Amniotic epithelial cell (primary cell): ENCODE results near the gene PXT1.

ENCODE experiments used
- DNase-seq: peaks from one replicate; pipeline ENCODE4 v3.0.0-alpha.2; 2010; ENCODE audit warnings: low read depth

Gene PXT1

DNA sequence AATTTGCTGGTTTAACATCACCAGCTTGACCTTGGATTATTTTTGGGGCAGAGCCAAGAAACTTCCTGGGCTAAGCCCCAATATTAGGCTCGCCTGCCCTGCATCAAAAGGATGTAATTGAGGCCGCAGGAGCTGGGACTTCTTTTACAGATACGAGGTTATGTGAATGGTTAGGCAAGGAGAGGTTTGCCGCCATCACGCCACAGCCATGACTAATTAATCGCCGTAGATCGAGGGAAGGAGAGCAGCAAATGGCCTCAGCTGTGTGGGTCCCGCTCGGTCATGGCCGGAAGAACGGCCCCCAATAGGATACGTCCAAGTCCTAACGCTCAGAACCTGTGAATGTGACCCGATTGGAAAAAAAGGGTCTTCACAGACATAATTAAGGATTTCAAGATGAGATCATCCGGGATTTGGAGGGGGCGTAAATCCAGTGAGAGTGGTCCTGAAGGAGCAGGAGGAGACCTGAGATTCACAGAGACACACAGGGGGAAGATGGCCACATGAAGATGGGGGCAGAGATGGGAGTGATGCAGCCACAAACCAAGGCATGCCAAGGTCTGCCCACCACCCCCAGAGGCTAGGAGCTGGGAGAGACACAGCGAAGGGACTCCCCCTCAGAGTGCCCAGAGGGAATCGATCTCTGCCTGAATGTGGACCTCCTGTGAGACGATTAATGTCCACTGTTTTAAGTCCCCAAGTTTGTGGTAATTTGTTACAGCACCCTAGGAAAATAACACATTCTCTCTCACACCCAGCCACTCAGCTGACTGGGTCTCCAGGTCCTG lies 96.0 kb downstream of the PXT1 start:
- DNase-seq, result no peak

DNA sequence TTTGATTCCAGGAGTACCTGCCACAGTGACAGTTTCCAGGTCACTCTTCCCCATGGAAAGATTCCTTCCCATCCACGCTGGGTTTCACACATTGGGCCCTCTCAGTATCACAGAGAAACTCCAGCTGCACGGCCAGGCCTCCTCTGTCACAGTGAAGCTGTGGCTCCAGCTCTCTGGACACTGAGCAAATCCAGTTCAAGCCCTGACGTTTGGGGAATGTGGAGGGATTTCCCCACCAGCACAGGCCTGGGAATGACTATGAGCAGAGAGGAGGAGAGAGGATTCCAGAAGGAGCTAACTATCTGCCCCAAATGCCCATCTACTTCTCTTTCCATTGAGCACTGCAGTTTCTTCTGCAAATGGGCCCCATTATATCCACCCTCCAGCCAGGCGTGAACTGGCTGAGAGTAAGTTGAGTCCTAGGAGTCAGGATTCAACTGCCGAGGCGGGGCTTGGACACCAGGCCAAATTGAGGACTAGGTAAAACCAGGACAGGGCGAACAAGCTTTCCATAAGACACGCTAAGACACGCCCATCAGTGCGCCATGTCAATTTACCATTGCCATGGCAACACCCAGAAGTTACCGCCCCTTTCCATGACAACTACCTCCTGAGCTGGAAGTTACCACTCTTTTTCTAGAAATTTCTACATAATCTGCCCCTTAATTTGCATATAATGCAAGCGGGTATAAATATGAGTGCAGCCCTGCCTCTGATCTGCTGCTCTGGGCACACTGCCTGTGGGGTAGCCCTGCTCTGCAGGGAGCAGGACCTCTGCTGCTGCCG lies 96.8 kb downstream of the PXT1 start:
- peak; percentile 32 for DNase-seq

DNA sequence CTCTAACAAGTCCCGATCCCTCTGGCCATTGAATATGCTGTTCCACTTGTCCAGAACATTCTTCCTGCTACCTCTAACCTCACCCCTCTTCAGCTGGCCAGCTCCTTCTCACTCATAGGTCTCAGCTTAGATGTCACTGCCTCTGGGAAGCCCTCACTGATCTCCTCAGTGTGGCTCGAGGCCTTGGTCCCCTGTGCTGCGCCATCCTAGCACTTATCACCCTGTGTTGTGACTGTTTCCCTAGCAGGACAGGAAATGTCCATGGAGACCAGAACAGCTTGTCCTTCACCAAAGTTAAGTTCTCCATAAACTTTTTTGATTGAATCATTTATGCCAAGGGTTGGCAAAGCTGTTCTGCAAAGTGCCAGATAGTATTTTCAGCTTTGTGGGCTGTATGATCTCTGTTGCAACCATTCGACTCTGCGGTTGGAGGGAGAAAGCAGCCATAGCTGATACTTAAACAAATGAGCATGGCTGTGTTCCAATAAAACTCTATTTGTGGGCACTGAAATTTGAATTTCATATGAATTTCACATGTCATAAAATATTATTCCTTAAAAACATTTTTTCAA lies 99.5 kb downstream of the PXT1 start:
- no peak for DNase-seq

DNA sequence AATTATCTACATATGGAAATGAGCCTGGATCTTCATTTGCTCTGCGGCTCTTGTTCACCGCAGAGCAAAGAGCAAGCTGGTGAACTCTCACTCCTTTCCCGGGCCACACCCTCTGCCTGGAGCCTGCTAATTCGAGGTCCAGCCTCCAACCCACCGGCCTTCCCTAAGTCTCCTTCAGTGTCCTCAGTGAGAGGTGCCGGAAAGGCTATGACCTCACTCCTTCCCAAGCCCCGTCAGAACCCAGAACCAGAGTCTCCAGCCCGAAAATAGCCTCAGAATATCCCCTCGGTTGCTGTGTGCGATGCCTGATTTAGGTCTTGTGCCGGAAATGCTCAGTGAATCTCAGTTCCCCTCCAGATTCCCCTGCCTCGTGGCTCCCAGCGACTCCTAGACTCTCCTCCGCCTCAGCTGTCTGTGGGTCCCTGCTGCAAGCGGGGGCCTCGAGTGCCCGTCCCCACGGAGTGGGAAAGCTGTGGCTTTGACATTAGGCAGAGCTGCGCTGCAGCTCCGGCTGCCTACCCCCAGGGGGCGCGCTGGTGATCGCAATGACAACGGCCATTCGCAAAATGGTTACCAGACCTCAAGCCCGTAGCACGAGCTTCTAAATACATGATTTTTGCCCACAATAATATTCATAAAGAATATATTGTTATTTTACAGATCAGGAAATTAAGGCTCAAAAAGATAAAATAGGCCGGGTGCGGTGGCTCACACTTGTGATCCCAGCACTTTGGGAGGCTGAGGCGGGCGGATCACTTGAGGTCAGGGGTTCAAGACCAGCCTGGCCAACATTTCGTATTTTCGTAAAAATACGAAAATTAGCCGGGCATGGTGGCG lies 101.8 kb downstream of the PXT1 start:
- DNase-seq, result peak; percentile 52
